ENCODE measurements around the gene FARS2. TPM values are rescaled to one million over a fixed set of nuclear protein-coding genes. Genes with fewer than 3 reads are reported as not detected.

Gene FARS2
- total RNA-seq, 2 experiments from 2014 or later = 15.7 to 18.5 TPM

DNA sequence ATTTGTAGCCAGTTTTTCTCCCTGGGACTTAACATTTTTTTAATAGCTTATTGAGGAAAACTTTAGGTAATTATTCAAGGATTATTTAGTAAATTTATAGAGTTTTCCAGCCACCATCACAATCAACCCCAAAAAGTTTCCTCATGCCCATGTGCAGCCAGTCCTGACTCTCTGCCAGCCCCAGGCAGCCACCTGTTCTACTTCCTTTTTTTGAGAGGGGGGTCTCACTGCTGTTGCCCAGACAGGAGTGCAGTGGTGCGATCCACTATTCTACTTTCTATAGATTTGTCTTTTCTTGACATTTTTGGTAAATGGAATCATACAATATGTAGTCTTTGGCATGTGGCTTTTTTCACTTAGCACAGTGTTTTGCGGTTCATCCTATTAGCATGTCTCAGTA is 200.1 kb downstream of the FARS2 start:
- H3K27me3 Mint-ChIP-seq = no peaks in the 10 kb centered on the region
- intact Hi-C loops (cut with micrococcal nuclease) = no loop called here
- H3K4me1 Mint-ChIP-seq (ENCODE audit: low read depth) = peaks cover 11% of the 10 kb centered on the region
- H3K4me3 Mint-ChIP-seq = no peak overlapping the region
- no peak for TF ChIP-seq CTCF (IDR thresholded peaks at IDR 0.05)
- H3K27ac Mint-ChIP-seq = no peak overlapping the region
- CTCF ChIA-PET = interaction anchor here (1.1 to 1.3 kb wide), 2 partner anchors 9 to 10 kb away, joined by 3 to 4 read pairs; no protein-coding TSS in a partner anchor
- POLR2A ChIA-PET = no interaction called here
- H3K36me3 Mint-ChIP-seq (ENCODE audit: low read depth) = peaks cover 10% of the 10 kb centered on the region
- no peak for DNase-seq
- ATAC-seq = no peak
- H3K9me3 Mint-ChIP-seq = no peaks in the 10 kb centered on the region

GRCh38 chr6:5462856-5463255 is 201.5 kb downstream of the FARS2 start:
- H3K4me1 Mint-ChIP-seq (ENCODE audit: low read depth) = peaks cover 12% of the 10 kb centered on the region
- H3K9me3 Mint-ChIP-seq = no peaks in the 10 kb centered on the region
- no peaks in the 10 kb centered on the region for H3K27me3 Mint-ChIP-seq
- DNase-seq (no peak), ATAC-seq (no peak)
- ChIA-PET POLR2A (no interaction called here), CTCF (interaction anchor here (0.9 to 1.0 kb wide), 2 partner anchors 8 to 9 kb away, joined by 3 to 4 read pairs; no protein-coding TSS in a partner anchor)
- H3K4me3 Mint-ChIP-seq = no peak overlapping the region
- peaks cover 10% of the 10 kb centered on the region for H3K36me3 Mint-ChIP-seq (ENCODE audit: low read depth)
- intact Hi-C loops (cut with micrococcal nuclease) = no loop called here
- no peak overlapping the region for H3K27ac Mint-ChIP-seq
- TF ChIP-seq CTCF (IDR thresholded peaks at IDR 0.05) = no peak

DNA sequence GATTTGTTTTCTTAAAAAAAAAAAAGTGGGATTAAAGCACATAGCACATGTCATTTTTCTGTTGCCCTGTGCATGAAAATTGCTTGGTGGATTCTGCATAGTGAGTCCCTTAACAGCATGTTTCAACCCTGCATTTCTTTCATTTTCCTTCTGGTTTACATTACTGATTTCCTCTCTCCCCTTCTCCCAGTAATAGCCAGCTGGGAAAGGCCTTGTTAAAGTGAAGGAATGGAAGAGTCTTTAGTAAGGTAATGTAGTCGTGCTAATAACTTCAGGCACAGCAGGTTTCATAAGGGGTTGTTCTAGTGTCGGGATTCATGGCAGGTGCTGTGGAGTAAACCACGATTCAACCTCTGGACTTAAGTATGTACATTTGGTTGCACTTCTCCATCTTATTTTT is 202.4 kb downstream of the FARS2 start:
- no peak overlapping the region for H3K4me3 Mint-ChIP-seq
- DNase-seq (no peak), ATAC-seq (no peak)
- TF ChIP-seq CTCF (IDR thresholded peaks at IDR 0.05) = no peak
- H3K36me3 Mint-ChIP-seq (ENCODE audit: low read depth) = peaks cover 10% of the 10 kb centered on the region
- peaks cover 14% of the 10 kb centered on the region for H3K4me1 Mint-ChIP-seq (ENCODE audit: low read depth)
- no peak overlapping the region for H3K27ac Mint-ChIP-seq
- intact Hi-C loops (cut with micrococcal nuclease) = no loop called here
- H3K9me3 Mint-ChIP-seq = no peaks in the 10 kb centered on the region
- no peaks in the 10 kb centered on the region for H3K27me3 Mint-ChIP-seq
- POLR2A ChIA-PET = no interaction called here
- CTCF ChIA-PET = no interaction called here

DNA sequence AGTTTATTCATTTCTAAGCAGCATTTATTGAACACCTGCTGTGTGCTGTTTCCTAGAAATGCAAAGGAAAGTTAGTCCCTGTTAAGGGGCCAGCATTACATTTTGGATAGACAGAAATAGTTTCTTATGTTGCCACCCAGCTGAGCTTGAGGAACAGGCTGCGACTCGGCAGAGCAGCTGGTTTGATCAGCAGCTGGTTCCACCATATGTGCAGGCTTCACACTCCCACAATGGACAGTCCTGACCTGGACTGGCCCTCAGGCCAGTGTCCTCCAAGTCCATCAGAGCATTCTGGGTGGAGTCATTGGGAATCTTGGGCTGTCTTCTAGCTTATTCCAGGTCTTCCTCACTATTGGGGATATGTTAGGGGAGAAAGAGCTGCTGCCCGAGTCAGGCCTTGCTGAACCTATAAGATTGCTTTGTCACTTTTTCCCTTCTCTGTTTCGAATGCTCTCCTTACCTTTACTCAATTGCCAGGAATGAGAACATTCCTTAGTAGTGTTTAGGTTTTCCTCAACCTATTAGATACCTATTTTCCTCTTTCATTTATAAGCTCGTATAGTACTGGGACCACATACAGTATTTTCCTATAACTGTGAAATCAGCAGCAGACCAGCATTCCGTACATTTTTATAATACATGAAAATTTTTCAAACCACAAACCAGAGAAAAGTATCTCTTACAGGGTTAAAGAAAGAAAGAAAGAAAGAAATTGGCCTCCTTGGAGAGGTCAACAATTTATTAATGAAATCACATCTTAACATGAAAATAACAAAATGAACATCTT is 203.0 kb downstream of the FARS2 start:
- DNase-seq (no peak), ATAC-seq (no peak)

More for the DNA sequence above, 203.0 kb downstream of the FARS2 start:
- no peak for TF ChIP-seq CTCF (IDR thresholded peaks at IDR 0.05)
- Mint-ChIP-seq H3K9me3 (no peaks in the 10 kb centered on the region), H3K36me3 (ENCODE audit: low read depth) (peaks cover 10% of the 10 kb centered on the region), H3K4me3 (no peak overlapping the region), H3K27me3 (no peaks in the 10 kb centered on the region), H3K27ac (no peak overlapping the region), H3K4me1 (ENCODE audit: low read depth) (peaks cover 13% of the 10 kb centered on the region)
- POLR2A ChIA-PET = no interaction called here
- CTCF ChIA-PET = no interaction called here
- intact Hi-C loops (cut with micrococcal nuclease) = no loop called here

Data from activated CD8-positive, alpha-beta T cell treated with anti-CD3 and anti-CD28 coated beads for 36 hours (primary cell).